Metanephros (tissue), 1 donor: ENCODE data around the gene FKBP15. TPM values are rescaled to one million over a fixed set of nuclear protein-coding genes. Genes with fewer than 3 reads are reported as not detected.

ENCODE experiments used
- total RNA-seq: library from RNA; depleted of rRNA; stranded (reverse); fragments of >200 nt; gene quantifications from one replicate; pipeline ENCODE4 v1.2.3, GENCODE V29; 2014

FKBP15 gene
- total RNA-seq = 23.1 TPM

GRCh38 chr9:113221003-113221799 is at the start of gene FKBP15, which contains the start of gene SLC31A1:
Gene FKBP15 (minus strand): TSS chr9:113221277. CDS start chr9:113221243, 34 bp downstream.
Gene SLC31A1 (plus strand): TSS chr9:113221544. CDS start chr9:113256149, 34,605 bp downstream.

GRCh38 chr9:113150670-113151611 is 70.1 kb downstream of the FKBP15 start, which contains the start of gene SLC31A2:
Gene SLC31A2 (plus strand): TSS chr9:113151007. CDS start chr9:113151075, 68 bp downstream.

Other genes starting within 250 kb of the FKBP15 start
- gene ZNF883, start 209.1 kb downstream of the FKBP15 start, total RNA-seq = 6.5 TPM
- gene ZFP37, start 164.6 kb downstream of the FKBP15 start, total RNA-seq = 4.7 TPM
- 5.1 TPM for gene SLC31A2, start 70.3 kb downstream of the FKBP15 start, total RNA-seq
- gene SLC31A1, start 267 bp upstream of the FKBP15 start, total RNA-seq = 14.2 TPM
- gene CDC26, start 54.3 kb upstream of the FKBP15 start, total RNA-seq = 14.9 TPM
- gene PRPF4, start 54.4 kb upstream of the FKBP15 start, total RNA-seq = 22.2 TPM
- gene RNF183, start 82.1 kb upstream of the FKBP15 start, total RNA-seq = 3.1 TPM
- gene WDR31, start 119.0 kb upstream of the FKBP15 start, total RNA-seq = 4.4 TPM
- 8.8 TPM for gene BSPRY, start 128.3 kb upstream of the FKBP15 start, total RNA-seq
- 30.2 TPM for gene HDHD3, start 155.7 kb upstream of the FKBP15 start, total RNA-seq
- 36.5 TPM for gene ALAD, start 180.0 kb upstream of the FKBP15 start, total RNA-seq
- 29.3 TPM for gene POLE3, start 189.4 kb upstream of the FKBP15 start, total RNA-seq
- 0.88 TPM for gene C9orf43, start 189.5 kb upstream of the FKBP15 start, total RNA-seq
- 65.4 TPM for gene RGS3, start 242.4 kb upstream of the FKBP15 start, total RNA-seq